GM12892 (cell line): Measurements from ENCODE around the gene SLU7.

ENCODE experiments used
- DNase-seq: peaks from one replicate; pipeline ENCODE4 v3.0.0; 2011; ENCODE audit not compliant: insufficient read length
- FAIRE-seq: peaks from 2 replicates; lab custom pipeline; 2011; peaks lifted over from hg19 to GRCh38; lab: Jason Lieb, UNC
- POLR2A ChIP-seq: IDR thresholded peaks from 2 replicates; pipeline ENCODE4 v1.6.1; 2011; ENCODE audit warnings: low read depth, low read length, control low read depth
- POLR2AphosphoS5 ChIP-seq: IDR thresholded peaks from 2 replicates; pipeline ENCODE4 v1.6.1; 2011; ENCODE audit warnings: low read depth, low read length, control low read depth
- TAF1 ChIP-seq: IDR thresholded peaks from 2 replicates; pipeline ENCODE4 v1.6.1; 2011; ENCODE audit warnings: low read depth, mild to moderate bottlenecking, control low read depth, low read length, borderline replicate concordance

SLU7 gene

GRCh38 chr5:160397492-160397891 lies 21.4 kb downstream of the SLU7 start:
- no peak for FAIRE-seq
- no peak for TF ChIP-seq POLR2AphosphoS5
- no peak for TF ChIP-seq TAF1
- TF ChIP-seq POLR2A, result no peak
- no peak for DNase-seq

- DNase-seq, result no peak
- TF ChIP-seq POLR2A (no peak), TAF1 (no peak), POLR2AphosphoS5 (no peak)
- FAIRE-seq, result no peak
Measured at GRCh38 chr5:160395111-160395510, 23.8 kb downstream of the SLU7 start.

GRCh38 chr5:160390787-160391696 lies 27.8 kb downstream of the SLU7 start:
- DNase-seq (no peak), FAIRE-seq (peak; percentile 88)
- TF ChIP-seq TAF1, result no peak
- TF ChIP-seq POLR2AphosphoS5, result no peak
- no peak for TF ChIP-seq POLR2A

DNA sequence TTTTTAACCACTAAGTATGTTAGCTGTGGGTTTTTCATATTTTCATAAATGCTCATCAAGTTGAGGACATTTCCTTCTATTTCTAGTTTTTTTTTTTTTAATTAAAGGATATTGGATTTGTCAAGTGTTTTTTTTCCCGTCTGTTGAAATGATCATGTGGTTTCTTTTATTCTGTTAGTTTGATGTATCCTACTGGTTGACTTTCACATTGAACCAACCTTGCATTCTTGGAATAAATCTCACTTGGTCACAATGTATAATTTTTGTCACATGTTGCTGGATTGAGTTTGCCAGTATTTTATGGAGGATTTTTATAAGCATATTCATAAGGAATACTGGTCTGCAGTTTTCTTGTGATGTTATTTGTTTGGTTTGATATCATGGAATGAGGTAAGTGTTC lies 31.4 kb downstream of the SLU7 start:
- no peak for DNase-seq
- no peak for FAIRE-seq

GRCh38 chr5:160385496-160385895 lies 33.4 kb downstream of the SLU7 start:
- no peak for TF ChIP-seq POLR2AphosphoS5
- no peak for TF ChIP-seq TAF1
- no peak for TF ChIP-seq POLR2A
- DNase-seq, result no peak
- no peak for FAIRE-seq

More for the DNA sequence above, 31.4 kb downstream of the SLU7 start:
- TF ChIP-seq POLR2A (no peak), POLR2AphosphoS5 (no peak), TAF1 (no peak)

DNA sequence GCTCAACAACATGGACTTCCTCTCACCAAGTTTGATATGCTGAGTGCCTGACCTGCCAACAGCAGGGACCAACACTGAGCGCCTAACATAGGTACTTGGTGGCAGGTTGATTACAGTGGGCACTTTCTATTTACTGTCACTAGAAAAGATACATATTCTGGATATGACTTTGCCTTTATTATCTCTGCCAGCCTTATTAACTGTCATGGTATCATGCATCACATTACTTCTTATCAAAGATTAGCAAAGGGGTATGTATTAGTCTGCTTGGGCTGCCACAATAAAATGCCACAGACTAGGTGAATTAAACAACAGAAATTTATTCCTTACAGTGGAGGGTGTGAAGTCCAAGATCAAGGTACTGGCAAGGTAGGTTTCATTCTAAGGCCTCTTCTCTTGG lies 34.2 kb downstream of the SLU7 start:
- FAIRE-seq, result no peak
- TF ChIP-seq TAF1, result no peak

DNA sequence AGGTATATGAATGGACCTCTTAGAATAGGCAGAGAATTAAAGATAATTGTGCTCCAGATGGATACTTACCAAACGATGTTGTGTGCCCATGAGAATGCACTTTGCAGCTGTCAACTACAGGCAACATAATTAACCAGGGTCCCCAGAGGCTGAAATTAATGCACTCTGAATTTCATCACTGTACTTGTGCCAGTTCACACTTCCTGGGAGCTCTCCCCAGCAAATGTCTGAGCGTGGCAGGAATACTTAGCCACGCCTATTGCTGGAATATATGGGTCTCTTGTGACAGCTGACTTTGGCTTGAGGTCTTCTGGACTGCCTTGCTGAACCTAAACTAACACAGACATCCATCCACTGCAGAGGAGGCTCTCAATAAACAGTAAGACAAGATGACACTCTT lies 36.5 kb downstream of the SLU7 start:
- FAIRE-seq (no peak), DNase-seq (no peak)
- TF ChIP-seq TAF1 (no peak), POLR2A (no peak), POLR2AphosphoS5 (no peak)

More for the DNA sequence above, 34.2 kb downstream of the SLU7 start:
- no peak for DNase-seq

DNA sequence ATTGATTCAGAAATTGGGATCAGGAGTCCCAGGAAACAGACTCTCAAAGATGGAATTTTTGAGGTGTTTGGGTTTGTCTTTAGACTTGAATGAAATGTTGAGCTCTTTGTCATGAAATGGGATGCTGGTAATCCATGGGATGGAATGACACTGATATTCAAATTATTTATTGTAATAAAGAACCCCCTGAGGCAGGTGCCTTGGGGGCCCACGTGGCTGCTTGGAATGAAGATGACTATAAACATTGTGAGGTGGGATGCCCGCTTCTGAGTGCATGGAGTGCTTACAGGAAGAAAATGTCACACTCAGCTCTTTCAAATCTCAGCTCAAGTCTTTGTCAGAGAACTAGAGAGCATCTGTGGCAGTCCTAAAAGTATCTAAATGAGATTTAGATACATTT lies 38.8 kb downstream of the SLU7 start:
- no peak for DNase-seq
- no peak for FAIRE-seq
- TF ChIP-seq POLR2A, result no peak
- no peak for TF ChIP-seq POLR2AphosphoS5
- TF ChIP-seq TAF1, result no peak

DNA sequence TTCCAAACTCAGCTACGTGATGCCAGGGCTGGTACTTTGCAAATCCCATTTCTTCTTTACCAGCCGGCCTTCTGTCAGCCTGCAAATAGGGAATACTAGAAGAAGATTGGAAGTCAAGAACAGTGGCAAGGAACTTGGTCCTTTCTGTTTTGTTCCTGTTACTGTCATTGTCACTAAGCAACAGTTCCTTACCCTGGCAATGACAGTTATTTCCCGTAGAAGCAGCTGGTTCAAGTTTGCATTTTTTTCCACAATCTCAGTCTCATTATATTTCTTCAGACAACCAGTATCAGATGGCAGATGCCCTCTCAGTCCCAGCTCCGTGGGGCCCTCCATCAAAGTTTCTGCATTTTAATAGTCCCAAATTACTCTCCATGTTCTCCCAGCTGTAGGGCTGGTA lies 39.4 kb downstream of the SLU7 start:
- TF ChIP-seq POLR2AphosphoS5, result no peak
- no peak for TF ChIP-seq TAF1
- TF ChIP-seq POLR2A, result no peak
- FAIRE-seq, result no peak

GRCh38 chr5:160378330-160378729 lies 40.6 kb downstream of the SLU7 start:
- DNase-seq (no peak), FAIRE-seq (no peak)
- TF ChIP-seq TAF1 (no peak), POLR2A (no peak)

More for the DNA sequence above, 39.4 kb downstream of the SLU7 start:
- no peak for DNase-seq

GRCh38 chr5:160377651-160378050 lies 41.2 kb downstream of the SLU7 start:
- no peak for FAIRE-seq
- TF ChIP-seq TAF1 (no peak), POLR2A (no peak), POLR2AphosphoS5 (no peak)

DNA sequence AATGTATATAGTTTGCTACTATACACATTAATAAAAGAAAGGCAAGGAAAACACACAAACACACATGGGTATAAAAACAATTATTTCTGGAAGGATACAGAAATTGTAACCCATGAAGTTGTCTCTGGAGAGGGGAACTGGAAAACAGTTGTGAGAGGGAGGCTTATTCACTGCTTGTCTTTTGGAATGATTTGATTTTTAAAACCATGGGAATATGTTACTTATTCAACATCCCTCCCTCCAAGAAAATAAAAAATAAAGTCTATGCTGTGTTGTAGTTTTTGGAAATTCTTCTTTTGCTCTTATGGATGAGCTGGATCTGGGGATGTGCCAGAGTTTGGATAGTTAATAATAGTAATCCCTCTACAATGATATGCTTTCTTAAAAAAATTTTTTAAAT lies 42.5 kb downstream of the SLU7 start:
- no peak for DNase-seq
- no peak for FAIRE-seq
- TF ChIP-seq POLR2AphosphoS5 (no peak), TAF1 (no peak), POLR2A (no peak)

More at GRCh38 chr5:160377651-160378050, 41.2 kb downstream of the SLU7 start:
- no peak for DNase-seq
